Gastroesophageal sphincter (tissue), 3 donors: ENCODE data around the gene KPTN.

Experiments used
- CTCF ChIP-seq, 4 experiments: fragments of 200-600 bp in 2 of 4; fragments of 450-650 bp in 2 of 4; sonication (generic) in 1 of 4; IDR thresholded peaks; one replicate each; pipeline ENCODE4 v1.5.1; 2017 to 2019; ENCODE audit warnings: antibody characterized with exemption in 4 of 4, mild to moderate bottlenecking in 2 of 4, moderate library complexity in 2 of 4
- EP300 ChIP-seq: sonication (generic); formaldehyde crosslinking; IDR thresholded peaks from one replicate; pipeline ENCODE4 v1.6.1; 2017; ENCODE audit warnings: antibody characterized with exemption, mild to moderate bottlenecking
- POLR2AphosphoS5 ChIP-seq: sonication (generic); formaldehyde crosslinking; IDR thresholded peaks from one replicate; pipeline ENCODE4 v1.6.1; 2017; ENCODE audit warnings: antibody characterized with exemption

GRCh38 chr19:47492571-47493377 lies 8.8 kb upstream of the KPTN start:
- no peak for TF ChIP-seq CTCF (IDR thresholded peaks at IDR 0.05)
- no peak for TF ChIP-seq EP300
- no peak for TF ChIP-seq POLR2AphosphoS5
